ENCODE results near the gene PPP3CA. TPM values are rescaled to one million over a fixed set of nuclear protein-coding genes. Genes with fewer than 3 reads are reported as not detected.

PPP3CA gene
- total and polyA plus RNA-seq, 4 donors, result 13.5 to 72.0 (median 30.7) TPM

GRCh38 chr4:101367201-101367600 is 19.9 kb upstream of the PPP3CA start:
- WGBS, 2 donors, result 76 to 82% methylated on average over 1 of the region's 1 CpG
- ATAC-seq (ENCODE audit: insufficient read depth, low FRiP score) (no peak), DNase-seq (no peak)
- Histone ChIP-seq H3K9me3 (ENCODE audit: control insufficient read depth in 4 of 4, insufficient read depth in 3 of 4, low read length in 3 of 4) (no peaks in the 10 kb centered on the region), H3K4me1 (ENCODE audit: control insufficient read depth in 5 of 5, insufficient read depth in 5 of 5, low read length in 5 of 5) (no peaks in the 10 kb centered on the region), H3K27me3 (ENCODE audit: control insufficient read depth in 3 of 3, insufficient read depth in 3 of 3, low read length in 2 of 3) (no peaks in the 10 kb centered on the region), H3K4me3 (no peak overlapping the region), H3K9ac (ENCODE audit: insufficient read depth in 1 of 2, low read length in 2 of 2) (no peak overlapping the region), H3K27ac (ENCODE audit: low read depth in 1 of 2, low read length in 1 of 2) (no peak overlapping the region), H3K36me3 (ENCODE audit: control insufficient read depth in 4 of 4, insufficient read depth in 4 of 4, low read length in 4 of 4) (no peaks in the 10 kb centered on the region)
- no peak for TF ChIP-seq CTCF (IDR thresholded peaks at IDR 0.05; ENCODE audit: control extremely low read depth, extremely low read depth)

- Histone ChIP-seq H3K9me3 (ENCODE audit: control insufficient read depth in 4 of 4, insufficient read depth in 3 of 4, low read length in 3 of 4) (no peaks in the 10 kb centered on the region), H3K4me1 (ENCODE audit: control insufficient read depth in 5 of 5, insufficient read depth in 5 of 5, low read length in 5 of 5) (no peaks in the 10 kb centered on the region), H3K36me3 (ENCODE audit: control insufficient read depth in 4 of 4, insufficient read depth in 4 of 4, low read length in 4 of 4) (no peaks in the 10 kb centered on the region), H3K27ac (ENCODE audit: low read depth in 1 of 2, low read length in 1 of 2) (no peak overlapping the region), H3K27me3 (ENCODE audit: control insufficient read depth in 3 of 3, insufficient read depth in 3 of 3, low read length in 2 of 3) (no peaks in the 10 kb centered on the region), H3K9ac (ENCODE audit: insufficient read depth in 1 of 2, low read length in 2 of 2) (no peak overlapping the region), H3K4me3 (no peak overlapping the region)
- ATAC-seq (ENCODE audit: insufficient read depth, low FRiP score), result no peak
- no peak for DNase-seq
- TF ChIP-seq CTCF (IDR thresholded peaks at IDR 0.05; ENCODE audit: control extremely low read depth, extremely low read depth), result no peak
These were observed 19.0 kb upstream of the PPP3CA start for GRCh38 chr4:101366331-101366730.

GRCh38 chr4:101357751-101358150 is 10.4 kb upstream of the PPP3CA start:
- WGBS, 2 donors, result 52 to 76% methylated on average over 3 of the region's 3 CpGs
- Histone ChIP-seq H3K4me1 (ENCODE audit: control insufficient read depth in 5 of 5, insufficient read depth in 5 of 5, low read length in 5 of 5) (peaks cover 0 to 1% (median 0%) of the 10 kb centered on the region in 5 donors), H3K9ac (ENCODE audit: insufficient read depth in 1 of 2, low read length in 2 of 2) (no peak overlapping the region), H3K4me3 (no peak overlapping the region), H3K36me3 (ENCODE audit: control insufficient read depth in 4 of 4, insufficient read depth in 4 of 4, low read length in 4 of 4) (no peaks in the 10 kb centered on the region), H3K27ac (ENCODE audit: low read depth in 1 of 2, low read length in 1 of 2) (no peak overlapping the region), H3K9me3 (ENCODE audit: control insufficient read depth in 4 of 4, insufficient read depth in 3 of 4, low read length in 3 of 4) (no peaks in the 10 kb centered on the region), H3K27me3 (ENCODE audit: control insufficient read depth in 3 of 3, insufficient read depth in 3 of 3, low read length in 2 of 3) (no peaks in the 10 kb centered on the region)
- no peak for ATAC-seq (ENCODE audit: insufficient read depth, low FRiP score)
- TF ChIP-seq CTCF (IDR thresholded peaks at IDR 0.05; ENCODE audit: control extremely low read depth, extremely low read depth), result no peak
- no peak for DNase-seq

GRCh38 chr4:101356928-101357327 is 9.6 kb upstream of the PPP3CA start:
- no peak overlapping the region for H3K27ac ChIP-seq (ENCODE audit: low read depth in 1 of 2, low read length in 1 of 2)
- no peak for TF ChIP-seq CTCF (IDR thresholded peaks at IDR 0.05; ENCODE audit: control extremely low read depth, extremely low read depth)
- H3K4me1 ChIP-seq (ENCODE audit: control insufficient read depth in 5 of 5, insufficient read depth in 5 of 5, low read length in 5 of 5), result peaks cover 0 to 1% (median 0%) of the 10 kb centered on the region in 5 donors
- H3K36me3 ChIP-seq (ENCODE audit: control insufficient read depth in 4 of 4, insufficient read depth in 4 of 4, low read length in 4 of 4), result no peaks in the 10 kb centered on the region
- no peak overlapping the region for H3K9ac ChIP-seq (ENCODE audit: insufficient read depth in 1 of 2, low read length in 2 of 2)
- DNase-seq (peak in 2 of 3 donors; percentile 19 to 56), ATAC-seq (ENCODE audit: insufficient read depth, low FRiP score) (peak; percentile 64)
- H3K4me3 ChIP-seq, result no peak overlapping the region
- H3K27me3 ChIP-seq (ENCODE audit: control insufficient read depth in 3 of 3, insufficient read depth in 3 of 3, low read length in 2 of 3), result no peaks in the 10 kb centered on the region
- no peaks in the 10 kb centered on the region for H3K9me3 ChIP-seq (ENCODE audit: control insufficient read depth in 4 of 4, insufficient read depth in 3 of 4, low read length in 3 of 4)
